HG03571 (cell line): ENCODE measurements around the gene PRKAG2.

Experiments
- ATAC-seq: cut with Tn5 transposase; IDR thresholded peaks from one replicate; pipeline ENCODE4 v1.9.1; 2021; ENCODE audit not compliant: unreplicated experiment

Gene PRKAG2

GRCh38 chr7:151506901-151507382 is 370.0 kb downstream of the PRKAG2 start:
- ATAC-seq: no peak
